C4-2B (cell line): ENCODE measurements around the gene NIPAL1.

ENCODE experiments used
- CTCF ChIP-seq: fragments of 450-650 bp; conservative IDR thresholded peaks from 2 replicates; pipeline ENCODE4 v1.5.1; 2017; ENCODE audit warnings: mild to moderate bottlenecking
- ZFX ChIP-seq: fragments of 450-650 bp; IDR thresholded peaks from 2 replicates; pipeline ENCODE4 v1.6.1; 2017

GRCh38 chr4:48051078-48051477, 34.5 kb downstream of the NIPAL1 start:
- TF ChIP-seq CTCF (no peak), ZFX (no peak)
